DND-41 (cell line): ENCODE data around the gene KLHL6.
A peak's percentile ranks its signal among the peaks of the same experiment; 100 is the strongest.

Source experiments
- ATAC-seq: fragments of 200-7000 bp; cut with Tn5 transposase; 3 replicates; pipeline ENCODE4 v1.9.1; 2021; ENCODE audit warnings: low read depth; ENCODE audit not compliant: insufficient read depth
- DNase-seq: peaks from one replicate; pipeline ENCODE4 v3.0.0-alpha.2; 2020
- H2AFZ ChIP-seq: 2 replicates; pipeline ENCODE4 v1.6.0; 2012; ENCODE audit warnings: low read depth, low read length
- H3K27ac ChIP-seq: 2 replicates; pipeline ENCODE4 v1.5.1; 2012; ENCODE audit warnings: low read length, inconsistent platforms
- H3K27me3 ChIP-seq: fragments of 200-600 bp; sonication (generic); 2 replicates; pipeline ENCODE4 v1.6.0; 2012; ENCODE audit warnings: low read length, mild to moderate bottlenecking, inconsistent platforms; ENCODE audit not compliant: insufficient read depth, poor library complexity
- H3K36me3 ChIP-seq: 2 replicates; pipeline ENCODE4 v1.5.1; 2012; ENCODE audit warnings: low read length, inconsistent platforms; ENCODE audit not compliant: insufficient read depth
- H3K4me1 ChIP-seq: 2 replicates; pipeline ENCODE4 v1.5.1; 2012; ENCODE audit warnings: mild to moderate bottlenecking, low read length; ENCODE audit not compliant: insufficient read depth
- H3K4me2 ChIP-seq: 2 replicates; pipeline ENCODE4 v1.6.0; 2012; ENCODE audit warnings: mild to moderate bottlenecking, moderate library complexity, low read length, inconsistent platforms; ENCODE audit not compliant: insufficient read depth
- H3K4me3 ChIP-seq, 2 experiments: fragments of 200-600 bp in 1 of 2; shearing (Covaris generic) in 1 of 2; 2 replicates each; pipeline ENCODE4 v1.5.1; 2012 to 2016; ENCODE audit warnings: inconsistent platforms in 2 of 2, low read length in 2 of 2, mild to moderate bottlenecking in 2 of 2, low read depth in 1 of 2, moderate library complexity in 1 of 2
- H3K79me2 ChIP-seq: 2 replicates; pipeline ENCODE4 v1.6.0; 2012; ENCODE audit warnings: low read length, inconsistent platforms; ENCODE audit not compliant: insufficient read depth
- H3K9ac ChIP-seq: 2 replicates; pipeline ENCODE4 v1.6.0; 2012; ENCODE audit warnings: low read depth, mild to moderate bottlenecking, inconsistent platforms, low read length, moderate library complexity
- H3K9me3 ChIP-seq: 2 replicates; pipeline ENCODE4 v1.5.1; 2012; ENCODE audit warnings: low read length, moderate library complexity, mild to moderate bottlenecking, inconsistent platforms; ENCODE audit not compliant: insufficient read depth, severe bottlenecking
- H4K20me1 ChIP-seq: 2 replicates; pipeline ENCODE4 v1.6.0; 2012; ENCODE audit warnings: low read length; ENCODE audit not compliant: insufficient read depth
- EZH2 ChIP-seq: IDR thresholded peaks from 3 replicates; pipeline ENCODE4 v1.6.1; 2012; ENCODE audit warnings: borderline replicate concordance, low read depth, mild to moderate bottlenecking, moderate library complexity, low read length, inconsistent platforms; ENCODE audit not compliant: severe bottlenecking
- TF ChIP-seq, protein P1 (sequence below): IDR thresholded peaks from 2 replicates; pipeline ENCODE4 v1.5.1; 2012; ENCODE audit warnings: borderline replicate concordance, low read length, moderate library complexity, mild to moderate bottlenecking; ENCODE audit not compliant: poor library complexity, severe bottlenecking; ENCODE audit errors: extremely low read depth

The KLHL6 gene

DNA sequence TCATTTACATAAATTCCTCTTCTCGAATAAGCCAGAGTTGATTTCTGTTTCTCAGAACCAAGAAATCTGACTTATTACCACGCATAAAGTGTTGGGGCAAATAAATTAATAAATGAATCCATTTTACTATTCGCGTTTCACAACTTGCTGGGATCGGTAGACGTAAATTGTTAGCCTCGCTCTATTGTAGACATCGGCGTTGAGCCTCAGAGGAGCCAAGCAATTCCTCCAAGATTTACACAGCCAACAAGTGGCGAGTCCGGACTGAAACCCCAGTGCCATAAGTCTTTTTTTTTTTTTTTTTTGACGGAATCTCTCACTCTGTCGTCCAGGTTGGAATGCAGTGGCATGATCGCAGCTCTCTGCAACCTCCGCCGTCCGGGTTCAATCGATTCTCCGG, 8.9 kb downstream of the KLHL6 start:
- TF ChIP-seq EZH2: no peak
- TF ChIP-seq, protein P1, sequence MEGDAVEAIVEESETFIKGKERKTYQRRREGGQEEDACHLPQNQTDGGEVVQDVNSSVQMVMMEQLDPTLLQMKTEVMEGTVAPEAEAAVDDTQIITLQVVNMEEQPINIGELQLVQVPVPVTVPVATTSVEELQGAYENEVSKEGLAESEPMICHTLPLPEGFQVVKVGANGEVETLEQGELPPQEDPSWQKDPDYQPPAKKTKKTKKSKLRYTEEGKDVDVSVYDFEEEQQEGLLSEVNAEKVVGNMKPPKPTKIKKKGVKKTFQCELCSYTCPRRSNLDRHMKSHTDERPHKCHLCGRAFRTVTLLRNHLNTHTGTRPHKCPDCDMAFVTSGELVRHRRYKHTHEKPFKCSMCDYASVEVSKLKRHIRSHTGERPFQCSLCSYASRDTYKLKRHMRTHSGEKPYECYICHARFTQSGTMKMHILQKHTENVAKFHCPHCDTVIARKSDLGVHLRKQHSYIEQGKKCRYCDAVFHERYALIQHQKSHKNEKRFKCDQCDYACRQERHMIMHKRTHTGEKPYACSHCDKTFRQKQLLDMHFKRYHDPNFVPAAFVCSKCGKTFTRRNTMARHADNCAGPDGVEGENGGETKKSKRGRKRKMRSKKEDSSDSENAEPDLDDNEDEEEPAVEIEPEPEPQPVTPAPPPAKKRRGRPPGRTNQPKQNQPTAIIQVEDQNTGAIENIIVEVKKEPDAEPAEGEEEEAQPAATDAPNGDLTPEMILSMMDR: no peak
- Histone ChIP-seq H3K27me3 (no peaks in the 10 kb centered on the region), H3K4me1 (no peaks in the 10 kb centered on the region), H3K27ac (no peak overlapping the region), H3K9ac (no peak overlapping the region), H3K4me3 (no peak overlapping the region), H4K20me1 (peaks cover 5% of the 10 kb centered on the region; the same call in 1 of the 2 replicates), H3K4me2 (no peak overlapping the region), H3K79me2 (peaks cover 57% of the 10 kb centered on the region), H3K36me3 (no peaks in the 10 kb centered on the region), H2AFZ (no peak overlapping the region), H3K9me3 (no peaks in the 10 kb centered on the region)
- ATAC-seq (no peak), DNase-seq (no peak)

DNA sequence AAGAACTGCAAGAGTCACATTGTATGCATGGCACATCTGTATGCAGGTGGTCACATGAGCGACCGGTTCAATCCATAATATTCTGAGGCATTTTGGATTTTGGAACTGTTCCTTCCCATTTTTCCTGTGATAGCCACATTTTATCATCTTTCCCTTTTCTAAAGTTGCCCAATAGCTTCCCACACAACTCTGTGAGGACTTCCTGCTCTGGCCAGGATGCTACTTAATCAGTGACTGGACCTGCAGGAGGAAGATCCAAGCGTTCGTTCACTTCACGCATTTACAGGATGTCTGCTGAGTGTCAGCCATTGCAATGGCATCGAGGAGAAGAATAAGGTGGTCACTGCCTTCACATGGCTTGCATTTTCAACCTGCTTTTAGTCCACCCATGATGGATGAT, 9.8 kb downstream of the KLHL6 start:
- Histone ChIP-seq H2AFZ (no peak overlapping the region), H3K79me2 (peaks cover 50% of the 10 kb centered on the region), H3K4me2 (no peak overlapping the region), H3K9ac (no peak overlapping the region), H3K27me3 (no peaks in the 10 kb centered on the region), H3K4me3 (no peak overlapping the region), H3K9me3 (no peaks in the 10 kb centered on the region), H4K20me1 (peaks cover 7% of the 10 kb centered on the region), H3K4me1 (no peaks in the 10 kb centered on the region), H3K36me3 (no peaks in the 10 kb centered on the region), H3K27ac (no peak overlapping the region)
- TF ChIP-seq, protein P1: no peak
- TF ChIP-seq EZH2: no peak
- DNase-seq (no peak), ATAC-seq (no peak)

DNA sequence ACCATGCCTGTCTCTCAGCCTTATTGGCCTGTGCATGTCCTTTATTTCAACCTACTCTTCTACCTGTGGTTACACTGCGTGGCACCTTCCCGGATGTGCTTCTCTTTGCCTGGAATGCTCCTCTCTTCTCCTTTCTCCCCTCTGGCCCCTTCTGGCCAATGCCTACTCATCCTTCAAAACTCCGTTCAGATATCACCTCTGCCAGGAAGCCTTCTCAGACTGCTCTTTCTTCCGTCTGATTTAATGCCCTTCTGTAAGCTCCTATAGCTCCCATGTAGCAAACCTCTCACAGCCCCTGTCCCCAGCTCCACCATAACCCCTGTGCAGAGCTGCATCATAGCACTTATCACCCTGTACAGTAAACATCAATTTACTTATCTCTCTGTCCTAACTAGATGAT, 13.2 kb downstream of the KLHL6 start:
- Histone ChIP-seq H3K4me2 (no peak overlapping the region), H3K79me2 (peaks cover 42% of the 10 kb centered on the region), H3K36me3 (no peaks in the 10 kb centered on the region), H3K4me1 (no peaks in the 10 kb centered on the region), H3K27ac (no peak overlapping the region), H4K20me1 (peaks cover 21% of the 10 kb centered on the region), H3K9ac (no peak overlapping the region), H2AFZ (no peak overlapping the region), H3K9me3 (no peaks in the 10 kb centered on the region), H3K27me3 (no peaks in the 10 kb centered on the region), H3K4me3 (no peak overlapping the region)
- ATAC-seq (no peak), DNase-seq (no peak)
- TF ChIP-seq EZH2: no peak
- TF ChIP-seq, protein P1: no peak

DNA sequence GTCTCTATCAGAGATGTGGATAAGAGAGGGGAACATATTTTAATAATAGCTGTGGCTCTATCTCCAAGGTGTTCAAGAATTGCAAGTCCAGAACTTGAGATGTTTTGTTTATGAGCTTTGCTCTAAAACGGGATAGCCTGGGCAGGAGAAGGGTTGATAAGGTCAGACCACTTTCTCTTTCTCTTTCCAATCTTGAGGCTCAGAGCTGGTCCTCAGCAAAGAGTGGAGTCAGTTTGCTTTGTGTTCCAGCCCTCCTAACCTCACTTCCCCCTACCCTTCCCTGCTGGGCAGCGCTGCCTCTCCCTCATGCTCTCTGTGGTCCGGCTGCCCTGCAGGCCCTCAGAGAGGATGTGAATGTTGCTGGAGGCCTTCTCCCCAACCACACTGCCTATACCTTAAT, 13.8 kb downstream of the KLHL6 start:
- TF ChIP-seq, protein P1: no peak
- TF ChIP-seq EZH2: no peak
- Histone ChIP-seq H3K36me3 (no peaks in the 10 kb centered on the region), H3K4me1 (no peaks in the 10 kb centered on the region), H3K9me3 (no peaks in the 10 kb centered on the region), H3K9ac (no peak overlapping the region), H4K20me1 (peaks cover 27% of the 10 kb centered on the region), H2AFZ (no peak overlapping the region), H3K27me3 (no peaks in the 10 kb centered on the region), H3K27ac (no peak overlapping the region), H3K4me2 (no peak overlapping the region), H3K79me2 (peaks cover 44% of the 10 kb centered on the region), H3K4me3 (no peak overlapping the region)
- DNase-seq (no peak), ATAC-seq (peak; percentile 49; the same call in 2 of the 3 replicates)
